Epithelial cell of proximal tubule (primary cell): Measurements from ENCODE around the gene BATF2. TPM values are rescaled to one million over a fixed set of nuclear protein-coding genes. Genes with fewer than 3 reads are reported as not detected.

Source experiments
- DNase-seq: peaks from one replicate; pipeline ENCODE4 v3.0.0-alpha.2; 2011; ENCODE audit warnings: low read depth
- H3K4me3 ChIP-seq: 2 replicates; pipeline ENCODE4 v1.5.1; 2011; ENCODE audit warnings: low read depth, mild to moderate bottlenecking, low read length
- CTCF ChIP-seq: conservative IDR thresholded peaks from 2 replicates; pipeline ENCODE4 v1.5.1; 2012; ENCODE audit warnings: low read depth, mild to moderate bottlenecking, low read length
- total RNA-seq: library from RNA; depleted of rRNA; stranded (reverse); fragments of >200 nt; gene quantifications from 2 replicates; pipeline ENCODE4 v1.2.3, GENCODE V29; 2015

BATF2 gene
- total RNA-seq = 0.35 and 1.1 TPM in 2 replicates

DNA sequence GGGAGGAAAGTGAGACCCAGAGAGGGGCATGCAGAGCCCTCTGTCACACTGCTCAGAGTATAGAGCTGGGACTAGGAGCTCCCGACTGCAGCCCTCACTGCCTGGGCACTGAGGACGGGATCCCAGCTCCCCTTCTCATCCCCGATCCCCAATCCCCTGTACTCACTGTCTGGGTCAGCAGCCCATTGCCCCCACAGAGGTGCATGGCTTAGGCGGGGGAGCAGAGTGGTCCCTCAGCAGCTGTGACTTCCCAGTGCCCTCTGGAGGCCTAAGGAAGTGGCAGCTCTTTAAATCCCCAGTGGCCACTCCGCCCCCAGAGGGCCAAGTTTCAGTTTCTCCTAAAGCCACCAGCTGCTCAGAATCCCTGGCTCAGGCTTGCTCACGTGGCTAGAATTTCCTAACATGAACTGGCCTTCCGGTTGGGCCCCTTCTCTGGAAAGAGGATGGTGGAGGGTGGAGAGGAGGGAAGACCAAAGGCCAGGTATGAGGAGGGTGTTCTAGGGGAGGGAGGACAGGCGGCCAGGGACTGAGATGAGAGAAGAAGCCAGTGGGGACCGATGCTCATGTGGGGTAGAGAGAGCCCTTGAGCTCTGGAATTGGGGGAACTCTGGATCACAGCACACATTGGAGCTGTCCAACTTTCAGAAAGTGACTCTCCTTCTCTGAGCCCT lies at the start of gene BATF2:
TSS of gene BATF2 (minus strand) at position 262 of the 671 bp plus-strand sequence. CDS start at position 205, 57 bp downstream.
- H3K4me3 ChIP-seq = peak within 1 kb of the TSS; percentile 61
- peak; percentile 65 for TF ChIP-seq CTCF
- DNase-seq = no peak

DNA sequence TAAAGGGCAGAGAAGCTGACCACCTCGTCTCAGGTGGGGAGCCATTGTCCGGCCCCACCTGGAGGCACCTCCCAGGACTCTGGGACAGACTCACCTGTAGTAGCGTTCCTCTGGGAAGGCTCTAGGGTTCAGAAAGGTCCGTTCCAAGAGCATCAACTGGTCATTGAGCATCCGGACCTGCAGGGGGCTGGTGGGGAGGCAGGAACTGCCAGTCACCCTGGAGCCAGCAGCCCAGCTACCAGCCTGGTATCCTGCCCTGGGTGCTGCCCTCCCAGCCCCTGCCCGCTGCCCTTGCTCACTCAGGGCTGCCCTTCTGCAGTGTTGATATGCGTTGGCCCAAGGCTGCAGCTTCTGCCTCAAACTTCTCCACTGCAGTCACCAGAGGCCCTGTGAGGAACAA lies 49.0 kb upstream of the BATF2 start:
- TF ChIP-seq CTCF = no peak
- no peak overlapping the region for H3K4me3 ChIP-seq
- no peak for DNase-seq

DNA sequence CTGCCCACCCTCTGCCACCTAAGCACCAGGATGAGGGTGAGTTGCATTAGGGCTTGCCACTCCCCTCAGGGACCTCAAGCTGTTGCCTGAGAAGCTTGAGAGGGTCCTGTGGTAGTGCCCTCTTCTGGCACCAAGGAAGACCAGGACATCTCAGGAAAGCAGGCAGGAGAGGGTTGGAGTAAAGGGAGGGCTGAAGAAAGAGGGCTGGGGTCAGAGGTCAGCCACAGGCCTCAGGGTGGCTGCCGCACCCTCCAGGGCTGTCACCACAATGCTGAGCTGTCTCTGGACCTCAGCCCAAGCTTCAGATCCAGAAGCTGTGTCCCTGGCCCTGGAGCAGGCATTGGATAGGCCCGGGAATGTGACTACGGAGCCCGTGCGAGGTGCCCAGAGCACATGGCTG lies 48.3 kb upstream of the BATF2 start:
- no peak for TF ChIP-seq CTCF
- no peak overlapping the region for H3K4me3 ChIP-seq
- no peak for DNase-seq

- no peak overlapping the region for H3K4me3 ChIP-seq
- no peak for DNase-seq
- no peak for TF ChIP-seq CTCF
Measured at GRCh38 chr11:65043881-65044501, 47.2 kb upstream of the BATF2 start.

GRCh38 chr11:65042891-65043290 lies 46.1 kb upstream of the BATF2 start:
- no peak for DNase-seq
- no peak overlapping the region for H3K4me3 ChIP-seq

DNA sequence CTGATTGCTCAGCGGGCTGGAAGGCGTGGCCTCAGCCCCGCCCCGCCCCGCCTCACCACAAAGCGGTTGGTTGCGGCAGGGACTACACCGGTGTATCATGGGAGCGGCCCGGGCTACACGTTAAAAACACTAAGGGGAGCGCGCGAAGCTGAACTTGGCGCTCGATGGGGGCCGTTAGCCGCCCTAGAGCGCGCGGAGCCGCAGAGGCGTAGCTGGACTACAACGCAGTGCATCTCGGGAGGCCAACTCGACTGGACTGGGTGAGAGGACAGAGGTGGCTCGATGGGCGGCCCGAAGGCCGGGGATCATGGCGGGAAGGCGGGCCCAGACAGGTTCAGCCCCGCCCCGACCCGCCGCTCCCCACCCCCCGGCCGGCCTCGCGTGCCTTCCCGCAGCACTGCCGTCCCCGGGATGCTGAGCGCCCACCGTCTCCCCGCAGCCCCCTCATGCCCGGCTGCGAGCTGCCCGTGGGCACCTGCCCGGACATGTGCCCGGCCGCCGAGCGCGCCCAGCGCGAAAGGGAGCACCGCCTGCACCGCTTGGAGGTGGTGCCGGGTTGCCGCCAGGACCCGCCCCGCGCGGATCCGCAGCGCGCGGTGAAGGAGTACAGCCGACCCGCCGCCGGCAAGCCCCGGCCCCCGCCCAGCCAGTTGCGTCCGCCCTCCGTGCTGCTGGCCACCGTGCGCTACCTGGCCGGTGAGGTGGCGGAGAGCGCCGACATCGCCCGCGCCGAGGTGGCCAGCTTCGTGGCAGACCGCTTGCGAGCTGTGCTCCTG lies 44.3 kb upstream of the BATF2 start, which contains the start of gene SAC3D1:
TSS of gene SAC3D1 (plus strand) at position 364 of the 776 bp plus-strand sequence. CDS start at position 447, 83 bp downstream.
- DNase-seq = peak; percentile 55
- TF ChIP-seq CTCF = no peak
- peak within 1 kb of the TSS; percentile 65 for H3K4me3 ChIP-seq

More at GRCh38 chr11:65042891-65043290, 46.1 kb upstream of the BATF2 start:
- no peak for TF ChIP-seq CTCF
